IMR-90 (cell line): Measurements from ENCODE around the gene PRKCE. TPM values are rescaled to one million over a fixed set of nuclear protein-coding genes. Genes with fewer than 3 reads are reported as not detected.

Source experiments
- ATAC-seq: fragments of 200-7000 bp; cut with Tn5 transposase; 2 replicates; pipeline ENCODE4 v1.9.1; 2020; ENCODE audit warnings: low read depth, mild to moderate bottlenecking, moderate library complexity
- BruUV-seq: library from RNA; stranded (reverse); fragments of 400-500 nt; replicated peaks from 2 replicates; lab custom pipeline; 2021; lab: Mats Ljungman, UMichigan
- CTCF ChIA-PET: fragments of 300-600 bp; formaldehyde crosslinking; extraction: SDS; loops from one replicate; lab custom pipeline; 2021; ENCODE audit warnings: antibody characterized with exemption; lab: Yijun Ruan, JAX
- POLR2A ChIA-PET: fragments of 300-600 bp; sonication (Branson Sonifier 250); formaldehyde crosslinking; loops from one replicate; lab custom pipeline; 2022; ENCODE audit warnings: antibody characterized with exemption; ENCODE audit not compliant: unreplicated experiment; lab: Charles Lee
- DNase-seq: peaks from one replicate; pipeline ENCODE4 v3.0.0; 2013
- H2AFZ ChIP-seq: replicated peaks from 2 replicates; pipeline ENCODE3; 2013; ENCODE audit warnings: low read length, mild to moderate bottlenecking; ENCODE audit not compliant: poor library complexity
- H2AK5ac ChIP-seq: 2 replicates; pipeline ENCODE4 v1.6.1; 2013; ENCODE audit warnings: low read depth, low read length, inconsistent platforms
- H2AK9ac ChIP-seq: replicated peaks from 2 replicates; pipeline ENCODE3; 2013; ENCODE audit warnings: mild to moderate bottlenecking, low read depth, low read length, moderate library complexity; ENCODE audit not compliant: poor library complexity
- H2BK120ac ChIP-seq: 2 replicates; pipeline ENCODE4 v1.6.1; 2013; ENCODE audit warnings: low read depth, low read length, inconsistent platforms
- H2BK15ac ChIP-seq: 3 replicates; pipeline ENCODE4 v1.6.1; 2013; ENCODE audit warnings: low read depth, low read length, inconsistent platforms
- H2BK20ac ChIP-seq: 2 replicates; pipeline ENCODE4 v1.6.1; 2013; ENCODE audit warnings: low read depth, mild to moderate bottlenecking, inconsistent platforms, low read length, moderate library complexity
- H2BK5ac ChIP-seq: 2 replicates; pipeline ENCODE4 v1.6.1; 2013; ENCODE audit warnings: mild to moderate bottlenecking, low read depth, low read length, inconsistent platforms; ENCODE audit not compliant: poor library complexity, severe bottlenecking
- H3K14ac ChIP-seq: replicated peaks from 2 replicates; pipeline ENCODE4 v1.6.1; 2013; ENCODE audit warnings: low read depth, low read length, inconsistent platforms
- H3K18ac ChIP-seq: 2 replicates; pipeline ENCODE4 v1.6.1; 2013; ENCODE audit warnings: low read depth, low read length, control low read depth
- H3K23ac ChIP-seq: 2 replicates; pipeline ENCODE4 v1.6.1; 2013; ENCODE audit warnings: low read depth, low read length, inconsistent platforms
- H3K27ac ChIP-seq: 2 replicates; pipeline ENCODE4 v1.5.1; 2013; ENCODE audit warnings: mild to moderate bottlenecking, control low read depth, low read length; ENCODE audit not compliant: insufficient read depth
- H3K27me3 ChIP-seq: 2 replicates; pipeline ENCODE4 v1.6.1; 2013; ENCODE audit warnings: low read length; ENCODE audit not compliant: control insufficient read depth, insufficient read depth
- H3K36me3 ChIP-seq: 2 replicates; pipeline ENCODE4 v1.6.1; 2013; ENCODE audit warnings: low read length, mixed read lengths; ENCODE audit not compliant: control insufficient read depth, insufficient read depth
- H3K4ac ChIP-seq: 2 replicates; pipeline ENCODE4 v1.6.1; 2013; ENCODE audit warnings: low read depth, low read length, inconsistent platforms
- H3K4me1 ChIP-seq: 2 replicates; pipeline ENCODE4 v1.6.1; 2013; ENCODE audit warnings: low read length, mixed read lengths; ENCODE audit not compliant: control insufficient read depth, insufficient read depth
- H3K4me2 ChIP-seq: 2 replicates; pipeline ENCODE4 v1.6.1; 2013; ENCODE audit warnings: low read depth, mild to moderate bottlenecking, control low read depth, low read length, moderate library complexity
- H3K4me3 ChIP-seq: 2 replicates; pipeline ENCODE4 v1.5.1; 2013; ENCODE audit warnings: low read depth, mild to moderate bottlenecking, control low read depth, low read length, moderate library complexity; ENCODE audit not compliant: insufficient read depth
- H3K56ac ChIP-seq: 2 replicates; pipeline ENCODE4 v1.6.1; 2013; ENCODE audit warnings: low read length, inconsistent platforms; ENCODE audit not compliant: insufficient read depth; ENCODE audit errors: extremely low read depth
- H3K79me1 ChIP-seq, 2 experiments: 2 replicates each; pipeline ENCODE4 v1.6.1; 2013; ENCODE audit warnings: low read length in 2 of 2, inconsistent platforms in 1 of 2, low read depth in 1 of 2
- H3K9ac ChIP-seq: 2 replicates; pipeline ENCODE4 v1.6.1; 2013; ENCODE audit warnings: low read depth, low read length, control low read depth
- H3K9me1 ChIP-seq: 2 replicates; pipeline ENCODE4 v1.6.1; 2013; ENCODE audit warnings: low read length, inconsistent platforms; ENCODE audit not compliant: insufficient read depth
- H3K9me3 ChIP-seq: 2 replicates; pipeline ENCODE4 v1.6.1; 2013; ENCODE audit warnings: low read length; ENCODE audit not compliant: control insufficient read depth, insufficient read depth
- H4K20me1 ChIP-seq: 2 replicates; pipeline ENCODE4 v1.6.1; 2013; ENCODE audit warnings: low read length, inconsistent platforms; ENCODE audit not compliant: insufficient read depth
- H4K5ac ChIP-seq: 2 replicates; pipeline ENCODE4 v1.6.1; 2013; ENCODE audit warnings: mild to moderate bottlenecking, low read depth, low read length, control low read depth
- H4K8ac ChIP-seq, 2 experiments: 2 replicates each; pipeline ENCODE4 v1.6.1; 2013; ENCODE audit warnings: low read depth in 2 of 2, low read length in 2 of 2, control low read depth in 1 of 2, inconsistent platforms in 1 of 2
- H4K91ac ChIP-seq: 2 replicates; pipeline ENCODE4 v1.6.1; 2013; ENCODE audit warnings: low read depth, low read length, inconsistent platforms; ENCODE audit not compliant: insufficient read depth
- BHLHE40 ChIP-seq: fragments of 150-350 bp; IDR thresholded peaks from 2 replicates; pipeline ENCODE4 v1.6.1; 2016; ENCODE audit warnings: mild to moderate bottlenecking, low read depth, low read length
- CEBPB ChIP-seq: IDR thresholded peaks from 2 replicates; pipeline ENCODE4 v1.6.1; 2012; ENCODE audit warnings: low read depth, low read length, improper control_type of control experiment
- CHD1 ChIP-seq: IDR thresholded peaks from 2 replicates; pipeline ENCODE4 v1.6.1; 2012; ENCODE audit warnings: low read depth, low read length, improper control_type of control experiment
- FOS ChIP-seq: fragments of 150-350 bp; IDR thresholded peaks from 2 replicates; pipeline ENCODE4 v1.6.1; 2016; ENCODE audit warnings: low read depth, low read length
- MAFK ChIP-seq: IDR thresholded peaks from 2 replicates; pipeline ENCODE4 v1.6.1; 2012; ENCODE audit warnings: low read depth, low read length, improper control_type of control experiment
- MAZ ChIP-seq: IDR thresholded peaks from 2 replicates; pipeline ENCODE4 v1.6.1; 2012; ENCODE audit warnings: low read depth, mild to moderate bottlenecking, low read length, improper control_type of control experiment, moderate library complexity, borderline replicate concordance
- MXI1 ChIP-seq: IDR thresholded peaks from 2 replicates; pipeline ENCODE4 v1.6.1; 2012; ENCODE audit warnings: low read depth, mild to moderate bottlenecking, low read length, moderate library complexity, borderline replicate concordance
- NFE2L2 ChIP-seq: fragments of 150-350 bp; IDR thresholded peaks from 2 replicates; pipeline ENCODE4 v1.6.1; 2016; ENCODE audit warnings: low read depth, mild to moderate bottlenecking, low read length
- POLR2A ChIP-seq: IDR thresholded peaks from 2 replicates; pipeline ENCODE4 v1.6.1; 2012; ENCODE audit warnings: mild to moderate bottlenecking, low read depth, low read length
- RAD21 ChIP-seq: IDR thresholded peaks from 2 replicates; pipeline ENCODE4 v1.6.1; 2012; ENCODE audit warnings: low read length, improper control_type of control experiment
- RCOR1 ChIP-seq: IDR thresholded peaks from 2 replicates; pipeline ENCODE4 v1.6.1; 2012; ENCODE audit warnings: mild to moderate bottlenecking, low read length, improper control_type of control experiment; ENCODE audit not compliant: insufficient replicate concordance
- RFX5 ChIP-seq: IDR thresholded peaks from 2 replicates; pipeline ENCODE4 v1.8.0; 2012; ENCODE audit warnings: low read depth, mild to moderate bottlenecking, low read length, moderate library complexity
- SMC3 ChIP-seq: fragments of 150-350 bp; IDR thresholded peaks from 2 replicates; pipeline ENCODE4 v1.6.1; 2016; ENCODE audit warnings: low read depth, mild to moderate bottlenecking, antibody characterized with exemption, low read length, moderate library complexity
- WGBS, 2 experiments: methylation state at CpG; one replicate each; pipeline versions ENCODE4 v1.1.5 to v1.1.7; 2013; ENCODE audit warnings: missing lambda C conversion rate in 2 of 2; ENCODE audit not compliant: insufficient read length in 1 of 2; ENCODE audit errors: extremely low coverage in 2 of 2; 5-methylcytosine and 5-hydroxymethylcytosine counted together
- dilution Hi-C: fragments of 300-500 bp; cut with HindIII; formaldehyde crosslinking; loops from one replicate; pipeline ENCODE4 v1.14.3; 2018; ENCODE audit warnings: low sequenced_read_pairs; ENCODE audit not compliant: unreplicated experiment
- in situ Hi-C: fragments of 300-500 bp; cut with MboI; formaldehyde crosslinking; loops from 3 replicates; pipeline ENCODE4 v1.14.3; 2019; ENCODE audit warnings: low sequenced_read_pairs, inconsistent platforms, mixed read lengths
- intact Hi-C: fragments of 100-400 bp; cut with micrococcal nuclease; formaldehyde crosslinking; loops from 2 replicates; pipeline ENCODE4 v1.10.0; 2022
- polyA plus RNA-seq, 3 experiments: library from polyadenylated mRNA; depleted of rRNA; stranded (reverse); fragments of >200 nt; gene quantifications; 2 replicates each; pipeline ENCODE4 v1.2.3, GENCODE V29; 2012; ENCODE audit warnings: low replicate concordance in 1 of 3
- total RNA-seq: library from RNA; depleted of rRNA; stranded (reverse); fragments of >200 nt; gene quantifications from 2 replicates; pipeline ENCODE4 v1.2.3, GENCODE V29; 2012
- TF ChIP-seq, protein P1 (sequence below): fragments of 150-350 bp; IDR thresholded peaks from 2 replicates; pipeline ENCODE4 v1.6.1; 2017; ENCODE audit warnings: mild to moderate bottlenecking, antibody characterized with exemption, low read length, low read depth
- TF ChIP-seq, protein P2 (sequence below): conservative IDR thresholded peaks from 2 replicates; pipeline ENCODE4 v1.5.1; 2012; ENCODE audit warnings: mild to moderate bottlenecking, low read depth, low read length, improper control_type of control experiment
- TF ChIP-seq, protein P3 (sequence below): fragments of 150-350 bp; IDR thresholded peaks from 2 replicates; pipeline ENCODE4 v1.6.1; 2016; ENCODE audit warnings: low read depth, mild to moderate bottlenecking, low read length, moderate library complexity, borderline replicate concordance

Gene PRKCE
- total and polyA plus RNA-seq, 2 of the 4 experiments (the other 2 are of a cell fraction), result 8.1 to 32.4 TPM

DNA sequence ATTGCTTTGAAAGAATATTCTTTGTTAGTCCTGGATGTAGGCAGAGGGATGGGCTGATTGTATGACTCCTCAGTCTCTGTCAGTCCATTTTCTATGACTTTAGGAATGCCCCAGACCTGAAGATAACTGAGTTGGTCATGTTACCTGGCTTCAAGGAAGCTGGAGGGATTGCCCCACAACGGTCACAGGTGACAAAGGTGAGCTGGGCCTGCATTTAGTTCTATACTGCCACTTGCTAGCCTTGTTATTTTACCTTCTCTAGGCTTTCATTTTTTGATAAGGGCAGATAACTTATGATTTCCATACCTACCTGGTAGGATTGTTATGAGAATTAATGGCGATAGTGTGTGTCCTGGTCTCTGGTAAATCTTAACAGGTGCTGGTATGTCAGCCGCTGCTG lies 260.1 kb downstream of the PRKCE start:
- Histone ChIP-seq H2BK20ac (no peak overlapping the region), H3K27ac (no peak overlapping the region), H3K36me3 (no peaks in the 10 kb centered on the region), H2AK9ac (no peak overlapping the region), H2AFZ (no peak overlapping the region), H2AK5ac (no peak overlapping the region), H3K4ac (no peak overlapping the region), H4K20me1 (peaks cover 3% of the 10 kb centered on the region; the same call in 1 of the 2 replicates), H3K9me3 (no peaks in the 10 kb centered on the region), H3K79me1 (peaks cover 0 to 3% of the 10 kb centered on the region in 2 experiments; a peak in 1 of 4 replicates), H3K9me1 (no peaks in the 10 kb centered on the region), H2BK5ac (no peak overlapping the region), H3K23ac (no peak overlapping the region), H2BK15ac (no peak overlapping the region), H2BK120ac (no peak overlapping the region), H3K4me2 (no peak overlapping the region), H3K14ac (no peak overlapping the region), H4K5ac (no peak overlapping the region), H3K4me3 (no peak overlapping the region), H4K91ac (no peak overlapping the region), H3K27me3 (no peaks in the 10 kb centered on the region), H3K4me1 (no peaks in the 10 kb centered on the region), H4K8ac (no peak overlapping the region), H3K18ac (no peak overlapping the region), H3K56ac (no peak overlapping the region), H3K9ac (no peak overlapping the region)
- POLR2A ChIA-PET, result no interaction called here
- DNase-seq, result no peak
- WGBS, 2 experiments, result no CpG with 5 or more reads among the region's 3 CpGs
- TF ChIP-seq MAFK (no peak), CEBPB (no peak), CHD1 (no peak), SMC3 (no peak), RAD21 (no peak), POLR2A (no peak), RFX5 (no peak), BHLHE40 (no peak), NFE2L2 (no peak), MAZ (no peak), RCOR1 (no peak), FOS (no peak), MXI1 (no peak)
- TF ChIP-seq, protein P1, sequence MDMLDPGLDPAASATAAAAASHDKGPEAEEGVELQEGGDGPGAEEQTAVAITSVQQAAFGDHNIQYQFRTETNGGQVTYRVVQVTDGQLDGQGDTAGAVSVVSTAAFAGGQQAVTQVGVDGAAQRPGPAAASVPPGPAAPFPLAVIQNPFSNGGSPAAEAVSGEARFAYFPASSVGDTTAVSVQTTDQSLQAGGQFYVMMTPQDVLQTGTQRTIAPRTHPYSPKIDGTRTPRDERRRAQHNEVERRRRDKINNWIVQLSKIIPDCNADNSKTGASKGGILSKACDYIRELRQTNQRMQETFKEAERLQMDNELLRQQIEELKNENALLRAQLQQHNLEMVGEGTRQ, result no peak
- TF ChIP-seq, protein P2, sequence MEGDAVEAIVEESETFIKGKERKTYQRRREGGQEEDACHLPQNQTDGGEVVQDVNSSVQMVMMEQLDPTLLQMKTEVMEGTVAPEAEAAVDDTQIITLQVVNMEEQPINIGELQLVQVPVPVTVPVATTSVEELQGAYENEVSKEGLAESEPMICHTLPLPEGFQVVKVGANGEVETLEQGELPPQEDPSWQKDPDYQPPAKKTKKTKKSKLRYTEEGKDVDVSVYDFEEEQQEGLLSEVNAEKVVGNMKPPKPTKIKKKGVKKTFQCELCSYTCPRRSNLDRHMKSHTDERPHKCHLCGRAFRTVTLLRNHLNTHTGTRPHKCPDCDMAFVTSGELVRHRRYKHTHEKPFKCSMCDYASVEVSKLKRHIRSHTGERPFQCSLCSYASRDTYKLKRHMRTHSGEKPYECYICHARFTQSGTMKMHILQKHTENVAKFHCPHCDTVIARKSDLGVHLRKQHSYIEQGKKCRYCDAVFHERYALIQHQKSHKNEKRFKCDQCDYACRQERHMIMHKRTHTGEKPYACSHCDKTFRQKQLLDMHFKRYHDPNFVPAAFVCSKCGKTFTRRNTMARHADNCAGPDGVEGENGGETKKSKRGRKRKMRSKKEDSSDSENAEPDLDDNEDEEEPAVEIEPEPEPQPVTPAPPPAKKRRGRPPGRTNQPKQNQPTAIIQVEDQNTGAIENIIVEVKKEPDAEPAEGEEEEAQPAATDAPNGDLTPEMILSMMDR, result no peak
- TF ChIP-seq, protein P3, sequence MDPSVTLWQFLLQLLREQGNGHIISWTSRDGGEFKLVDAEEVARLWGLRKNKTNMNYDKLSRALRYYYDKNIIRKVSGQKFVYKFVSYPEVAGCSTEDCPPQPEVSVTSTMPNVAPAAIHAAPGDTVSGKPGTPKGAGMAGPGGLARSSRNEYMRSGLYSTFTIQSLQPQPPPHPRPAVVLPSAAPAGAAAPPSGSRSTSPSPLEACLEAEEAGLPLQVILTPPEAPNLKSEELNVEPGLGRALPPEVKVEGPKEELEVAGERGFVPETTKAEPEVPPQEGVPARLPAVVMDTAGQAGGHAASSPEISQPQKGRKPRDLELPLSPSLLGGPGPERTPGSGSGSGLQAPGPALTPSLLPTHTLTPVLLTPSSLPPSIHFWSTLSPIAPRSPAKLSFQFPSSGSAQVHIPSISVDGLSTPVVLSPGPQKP, result no peak
- intact Hi-C loops, result no loop called here
- dilution Hi-C loops, result no loop called here
- no TSS peak for BruUV-seq
- in situ Hi-C loops, result no loop called here
- CTCF ChIA-PET, result no interaction called here
- ATAC-seq, result no peak
